ENCODE data around the gene FYB2. TPM values are rescaled to one million over a fixed set of nuclear protein-coding genes. Genes with fewer than 3 reads are reported as not detected.

Gene FYB2
- total and polyA plus RNA-seq, 10 of the 15 experiments (the other 5 are each of a cell fraction or from before 2014, with no cell fraction given): 0.04 to 0.16 (median 0.05) TPM; not detected in 4

DNA sequence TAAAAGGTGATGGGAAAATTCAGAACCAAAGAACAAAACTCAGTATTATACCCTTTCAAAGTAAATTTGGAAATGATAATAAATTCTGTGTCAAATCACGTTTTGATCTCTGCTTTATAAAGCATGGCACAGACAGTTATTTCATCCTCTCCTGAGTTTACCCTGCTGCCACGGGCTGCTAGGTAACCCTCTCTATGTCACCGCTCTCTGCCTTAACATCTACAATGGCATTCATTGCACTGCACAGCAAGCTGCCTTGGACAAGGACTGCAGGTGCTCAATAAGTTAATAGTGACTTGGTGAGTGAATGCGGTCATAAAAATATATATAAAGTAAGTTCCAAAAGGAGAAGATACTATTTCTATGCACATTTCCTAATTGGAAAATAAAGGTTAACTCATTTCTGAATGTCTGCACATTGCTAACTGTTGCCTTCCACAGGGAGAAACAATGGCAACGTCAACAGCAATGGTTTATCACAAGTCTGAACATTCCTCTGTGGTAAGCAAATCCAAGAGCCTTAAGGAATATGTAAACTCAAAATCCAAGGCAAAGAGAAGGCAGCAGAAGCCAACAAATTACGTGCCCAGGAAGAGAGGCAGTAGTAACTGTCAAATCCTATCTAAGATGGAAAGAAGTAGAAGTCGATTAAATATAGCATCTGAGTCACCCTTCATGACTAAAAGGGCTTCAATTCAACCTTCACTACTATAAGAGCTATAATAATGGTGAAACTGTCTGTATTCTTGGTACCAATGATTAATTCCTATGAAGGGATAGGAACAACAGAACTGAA lies 19.4 kb downstream of the FYB2 start (continued):
- TF ChIP-seq SPI1 (IDR thresholded peaks at IDR 0.05; ENCODE audit: borderline replicate concordance, insufficient read depth, low read depth, low read length): no peak
- TF ChIP-seq IKZF2 (IDR thresholded peaks at IDR 0.05): no peak
- no peak for TF ChIP-seq RELA (IDR thresholded peaks at IDR 0.05; ENCODE audit: borderline replicate concordance, partially characterized antibody)

DNA sequence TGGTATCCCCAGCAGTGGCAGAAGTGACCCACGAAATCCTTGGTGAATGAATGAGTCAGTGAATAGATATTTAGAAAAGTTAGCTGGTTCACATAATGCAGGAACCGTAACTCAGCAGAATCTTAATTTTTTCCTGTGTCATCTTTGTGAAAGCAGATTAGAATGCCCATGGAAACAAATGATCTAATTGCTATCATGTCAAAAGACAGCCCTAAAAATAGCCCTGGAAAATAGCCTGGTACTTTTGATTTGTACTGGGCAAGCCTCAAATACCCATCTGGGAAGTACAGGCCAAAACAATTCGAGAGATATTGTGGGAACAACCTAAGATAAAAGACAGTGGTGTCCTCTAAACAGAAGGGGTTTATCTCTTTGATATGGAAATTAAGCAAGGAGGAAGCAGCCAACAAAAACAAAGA lies 21.1 kb downstream of the FYB2 start:
- RAD21 ChIA-PET (ENCODE audit: unreplicated experiment): no interaction called here
- in situ Hi-C loops (cut with MboI): no loop called here
- H3K4me1 ChIP-seq (ENCODE audit: control insufficient read depth, insufficient read depth, low read length): no peaks in the 10 kb centered on the region
- CTCF ChIA-PET: interaction anchor here (2.6 kb wide), 1 partner anchor 22 kb away, joined by 7 read pairs; no protein-coding TSS in a partner anchor
- no peaks in the 10 kb centered on the region for H3K36me3 ChIP-seq (ENCODE audit: control insufficient read depth in 2 of 2, insufficient read depth in 2 of 2, low read length in 1 of 2)
- H3K9me3 ChIP-seq (replicated peaks; ENCODE audit: control insufficient read depth, insufficient read depth, low read length): no peaks in the 10 kb centered on the region
- POLR2A ChIA-PET: no interaction called here
- no peak overlapping the region for H3K27ac ChIP-seq (ENCODE audit: control insufficient read depth, insufficient read depth)
- H3K27me3 ChIP-seq (replicated peaks in 1 of 2; ENCODE audit: control insufficient read depth in 2 of 2, insufficient read depth in 2 of 2, low read length in 1 of 2): peaks cover 0 to 2% of the 10 kb centered on the region in 2 experiments; a peak in 1 of 4 replicates
- BruUV-seq (replicated peaks): no TSS peak
- H3K9ac ChIP-seq (ENCODE audit: control insufficient read depth, insufficient read depth, low read length): no peak overlapping the region
- FAIRE-seq (no peak), ATAC-seq (no peak), DNase-seq (ENCODE audit: low read depth, low spot score) (no peak)
- SMC1A ChIA-PET (ENCODE audit: uncharacterized antibody, unreplicated experiment): interaction anchor here (0.6 to 2.6 kb wide), 3 partner anchors 17 to 34 kb away, joined by 3 to 7 read pairs (median 3); no protein-coding TSS in a partner anchor
- no peak overlapping the region for H3K4me3 ChIP-seq
- H3K4me2 ChIP-seq (ENCODE audit: control insufficient read depth, insufficient read depth): no peak overlapping the region
- intact Hi-C loops (cut with micrococcal nuclease; ENCODE audit: unreplicated experiment): no loop called here
- H2AFZ ChIP-seq (ENCODE audit: control insufficient read depth, low read depth, low read length): no peak overlapping the region
- no peaks in the 10 kb centered on the region for H4K20me1 ChIP-seq (ENCODE audit: control insufficient read depth, insufficient read depth)
- no peaks in the 10 kb centered on the region for H3K79me2 ChIP-seq (ENCODE audit: control insufficient read depth, insufficient read depth, low read length)
- WGBS (ENCODE audit: insufficient coverage, insufficient replicate concordance, low lambda C conversion rate, missing lambda C conversion rate): 0% methylated on average over 3 of the region's 3 CpGs
- TF ChIP-seq CBX3 (IDR thresholded peaks at IDR 0.05; ENCODE audit: borderline replicate concordance, low read depth) (no peak), TAF1 (IDR thresholded peaks at IDR 0.05; ENCODE audit: borderline replicate concordance, low read depth, low read length) (no peak), KDM1A (IDR thresholded peaks at IDR 0.05; ENCODE audit: borderline replicate concordance) (no peak), CREM (IDR thresholded peaks at IDR 0.05; ENCODE audit: low read depth) (no peak), NR2C2 (IDR thresholded peaks at IDR 0.05; ENCODE audit: borderline replicate concordance, control insufficient read depth, insufficient read length, low read depth) (no peak), EZH2 (IDR thresholded peaks at IDR 0.05; ENCODE audit: borderline replicate concordance, control insufficient read depth, low read depth, low read length) (no peak), WRNIP1 (IDR thresholded peaks at IDR 0.05; ENCODE audit: borderline replicate concordance, low read depth, low read length) (no peak), CBFB (IDR thresholded peaks at IDR 0.05; ENCODE audit: low read depth) (no peak), SMAD1 (IDR thresholded peaks at IDR 0.05; ENCODE audit: low read depth, partially characterized antibody) (no peak)
- TF ChIP-seq, protein P1, sequence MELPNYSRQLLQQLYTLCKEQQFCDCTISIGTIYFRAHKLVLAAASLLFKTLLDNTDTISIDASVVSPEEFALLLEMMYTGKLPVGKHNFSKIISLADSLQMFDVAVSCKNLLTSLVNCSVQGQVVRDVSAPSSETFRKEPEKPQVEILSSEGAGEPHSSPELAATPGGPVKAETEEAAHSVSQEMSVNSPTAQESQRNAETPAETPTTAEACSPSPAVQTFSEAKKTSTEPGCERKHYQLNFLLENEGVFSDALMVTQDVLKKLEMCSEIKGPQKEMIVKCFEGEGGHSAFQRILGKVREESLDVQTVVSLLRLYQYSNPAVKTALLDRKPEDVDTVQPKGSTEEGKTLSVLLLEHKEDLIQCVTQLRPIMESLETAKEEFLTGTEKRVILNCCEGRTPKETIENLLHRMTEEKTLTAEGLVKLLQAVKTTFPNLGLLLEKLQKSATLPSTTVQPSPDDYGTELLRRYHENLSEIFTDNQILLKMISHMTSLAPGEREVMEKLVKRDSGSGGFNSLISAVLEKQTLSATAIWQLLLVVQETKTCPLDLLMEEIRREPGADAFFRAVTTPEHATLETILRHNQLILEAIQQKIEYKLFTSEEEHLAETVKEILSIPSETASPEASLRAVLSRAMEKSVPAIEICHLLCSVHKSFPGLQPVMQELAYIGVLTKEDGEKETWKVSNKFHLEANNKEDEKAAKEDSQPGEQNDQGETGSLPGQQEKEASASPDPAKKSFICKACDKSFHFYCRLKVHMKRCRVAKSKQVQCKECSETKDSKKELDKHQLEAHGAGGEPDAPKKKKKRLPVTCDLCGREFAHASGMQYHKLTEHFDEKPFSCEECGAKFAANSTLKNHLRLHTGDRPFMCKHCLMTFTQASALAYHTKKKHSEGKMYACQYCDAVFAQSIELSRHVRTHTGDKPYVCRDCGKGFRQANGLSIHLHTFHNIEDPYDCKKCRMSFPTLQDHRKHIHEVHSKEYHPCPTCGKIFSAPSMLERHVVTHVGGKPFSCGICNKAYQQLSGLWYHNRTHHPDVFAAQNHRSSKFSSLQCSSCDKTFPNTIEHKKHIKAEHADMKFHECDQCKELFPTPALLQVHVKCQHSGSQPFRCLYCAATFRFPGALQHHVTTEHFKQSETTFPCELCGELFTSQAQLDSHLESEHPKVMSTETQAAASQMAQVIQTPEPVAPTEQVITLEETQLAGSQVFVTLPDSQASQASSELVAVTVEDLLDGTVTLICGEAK (IDR thresholded peaks at IDR 0.05; ENCODE audit: borderline replicate concordance): no peak

All from GM12878 (cell line).